Fibroblast of lung (primary cell): ENCODE data around the gene MRPS10.

Source experiments
- CTCF ChIP-seq, 2 donors: IDR thresholded peaks in 1 of 2; conservative IDR thresholded peaks in 1 of 2; 1 replicate in 1 of 2; 2 replicates in 1 of 2; pipeline ENCODE4 v1.5.1; 2011 to 2012; ENCODE audit warnings: low read length in 2 of 2, control low read depth in 1 of 2, inconsistent platforms in 1 of 2, low read depth in 1 of 2, mild to moderate bottlenecking in 1 of 2
- EZH2 ChIP-seq: IDR thresholded peaks from 2 replicates; pipeline ENCODE4 v1.5.1; 2012; ENCODE audit warnings: low read length, control low read depth, mild to moderate bottlenecking; ENCODE audit errors: missing control alignments

- TF ChIP-seq EZH2, result no peak
- peak; percentile 95 to 96 for TF ChIP-seq CTCF (conservative IDR thresholded peaks at IDR 0.05 in 1 of 2, IDR thresholded peaks at IDR 0.05 in 1 of 2; ENCODE audit: low read depth in 1 of 2, low read length in 2 of 2)
Observed at GRCh38 chr6:42166444-42167141, 51.1 kb downstream of the MRPS10 start.
